Measurements from ENCODE around the gene GSTM3.

Gene GSTM3

DNA sequence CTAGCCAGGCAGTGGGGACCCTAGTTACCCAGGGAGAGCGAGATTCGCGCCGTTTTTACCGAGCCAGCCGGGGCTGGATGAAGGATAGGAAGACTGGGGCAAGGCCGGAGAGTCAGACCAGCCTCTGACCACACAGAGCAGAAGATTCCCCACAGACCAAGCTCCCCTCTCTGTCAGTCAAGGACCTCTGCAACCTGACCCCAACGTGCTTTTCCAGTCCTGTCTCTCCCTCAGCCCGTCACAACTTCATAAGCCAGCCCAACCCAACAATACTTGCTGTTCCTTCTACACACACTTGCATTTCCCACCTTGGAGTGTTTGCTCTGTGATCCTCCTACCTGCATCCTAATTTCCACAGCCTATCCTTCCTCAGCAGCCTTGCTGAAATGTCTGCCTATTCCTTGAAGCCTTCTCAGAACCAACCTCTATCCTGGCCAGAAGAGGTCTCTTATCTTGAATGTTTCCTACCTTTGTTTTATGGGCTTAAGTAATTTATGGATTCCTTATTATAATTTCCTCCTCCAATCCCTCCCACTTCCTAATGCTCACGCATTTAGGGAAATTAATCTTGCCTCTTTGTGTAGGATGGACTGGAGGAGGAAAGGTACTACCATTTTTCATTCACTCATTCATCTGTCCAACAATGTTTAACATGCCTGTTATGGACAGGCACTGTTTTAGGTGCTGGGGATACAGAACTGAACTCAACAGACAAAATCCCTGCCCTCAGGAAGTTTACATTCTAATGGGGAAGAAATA lies at the start of gene GSTM3:
Gene GSTM3, minus strand, starts transcription at position 424 of the 759 bp plus-strand sequence. CDS start 751 bp downstream, outside the sequence.
- ATAC-seq (peak; percentile 10), DNase-seq (no peak)

DNA sequence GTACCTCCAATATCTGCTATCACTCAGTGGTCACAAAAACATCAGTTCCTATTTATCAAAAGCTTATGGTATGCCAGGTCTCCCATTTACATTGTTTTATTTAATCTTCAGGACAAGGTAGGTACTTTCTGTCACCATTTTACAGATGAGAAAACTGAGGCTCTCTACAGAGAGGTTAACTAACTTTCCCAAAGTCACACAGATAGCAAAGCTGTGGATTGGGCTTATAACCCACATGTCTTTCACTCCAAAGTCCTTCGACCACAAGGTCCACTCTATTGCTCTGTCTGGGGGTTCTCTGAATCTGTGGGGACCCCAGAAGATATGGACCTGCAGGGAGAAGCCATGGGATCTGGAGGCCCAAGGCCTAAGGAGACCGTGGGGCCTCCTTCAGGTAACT lies 49.5 kb upstream of the GSTM3 start:
- ATAC-seq (no peak), DNase-seq (no peak)

DNA sequence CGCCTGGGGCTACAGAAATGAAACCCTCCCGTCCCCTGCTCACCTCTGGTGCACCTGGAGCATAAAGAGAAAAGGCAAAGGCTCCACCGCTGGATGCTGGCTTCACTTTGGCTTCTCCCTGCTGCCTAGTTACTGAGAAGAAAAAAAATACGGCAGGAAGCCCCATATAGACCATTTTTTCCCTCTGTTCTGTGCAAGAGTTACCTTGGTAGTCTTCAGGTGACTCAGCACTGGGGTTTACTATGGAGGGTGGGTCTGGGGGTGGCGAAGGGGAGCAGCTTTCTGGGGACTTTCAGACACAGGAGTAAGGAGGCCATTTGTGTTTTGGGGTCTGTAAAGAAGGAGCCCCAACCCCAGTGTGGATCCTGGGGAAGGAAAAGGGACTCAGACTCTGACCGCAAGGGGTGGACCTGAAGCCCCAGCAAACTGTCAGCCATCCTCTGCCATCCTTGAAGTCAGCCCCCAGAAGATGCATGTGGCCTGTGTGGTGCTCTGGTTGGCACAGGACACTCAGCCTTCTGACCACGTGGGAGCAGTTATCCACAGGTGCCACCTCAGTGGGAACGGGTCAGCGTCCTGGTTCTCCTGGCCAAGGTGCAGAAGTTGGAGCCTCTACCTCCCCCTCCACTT lies 48.8 kb upstream of the GSTM3 start:
- DNase-seq = no peak
- ATAC-seq = no peak

DNA sequence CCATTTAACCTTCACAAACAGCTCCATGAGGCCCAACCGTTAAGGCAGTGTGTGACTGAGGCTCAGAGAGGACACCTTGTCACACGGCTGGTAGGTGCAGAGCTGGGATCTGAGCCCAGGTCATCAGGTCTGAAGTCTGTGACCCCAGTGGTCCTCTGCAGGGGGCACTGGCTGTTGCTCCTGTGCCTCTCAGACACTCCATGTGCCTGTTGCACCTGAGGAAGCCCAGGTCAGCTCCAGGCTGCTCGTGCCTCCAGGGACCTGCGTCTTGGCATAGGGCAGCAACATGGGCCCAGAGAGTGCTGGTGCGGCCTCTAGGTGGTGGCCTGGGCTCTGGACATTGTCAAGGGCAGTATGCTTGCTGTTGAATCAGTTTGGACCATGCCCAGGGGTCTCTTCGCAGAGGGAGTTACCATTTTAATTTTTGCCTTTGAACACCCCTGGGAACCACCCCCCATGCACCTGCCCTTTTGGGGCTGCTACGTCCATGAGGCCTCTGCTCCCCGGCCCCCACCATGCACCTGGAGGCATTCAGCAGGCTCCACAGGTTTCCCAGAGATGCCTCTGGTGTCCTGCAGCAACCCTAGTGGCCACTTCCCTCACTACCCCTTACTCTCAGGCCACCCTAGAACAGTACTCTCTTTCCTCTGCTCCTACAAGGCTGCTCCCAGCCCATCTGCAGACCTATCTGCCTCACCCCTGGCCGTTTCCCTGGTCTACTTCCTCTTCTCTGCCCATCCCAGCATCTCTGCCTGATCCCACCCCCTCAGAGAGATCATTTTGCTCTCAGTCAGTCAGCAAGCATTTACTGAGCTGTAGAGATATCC lies 48.1 kb upstream of the GSTM3 start:
- no peak for ATAC-seq
- DNase-seq = no peak

- DNase-seq = no peak
- ATAC-seq = no peak
These were observed 47.2 kb upstream of the GSTM3 start for GRCh38 chr1:109787845-109788601.

DNA sequence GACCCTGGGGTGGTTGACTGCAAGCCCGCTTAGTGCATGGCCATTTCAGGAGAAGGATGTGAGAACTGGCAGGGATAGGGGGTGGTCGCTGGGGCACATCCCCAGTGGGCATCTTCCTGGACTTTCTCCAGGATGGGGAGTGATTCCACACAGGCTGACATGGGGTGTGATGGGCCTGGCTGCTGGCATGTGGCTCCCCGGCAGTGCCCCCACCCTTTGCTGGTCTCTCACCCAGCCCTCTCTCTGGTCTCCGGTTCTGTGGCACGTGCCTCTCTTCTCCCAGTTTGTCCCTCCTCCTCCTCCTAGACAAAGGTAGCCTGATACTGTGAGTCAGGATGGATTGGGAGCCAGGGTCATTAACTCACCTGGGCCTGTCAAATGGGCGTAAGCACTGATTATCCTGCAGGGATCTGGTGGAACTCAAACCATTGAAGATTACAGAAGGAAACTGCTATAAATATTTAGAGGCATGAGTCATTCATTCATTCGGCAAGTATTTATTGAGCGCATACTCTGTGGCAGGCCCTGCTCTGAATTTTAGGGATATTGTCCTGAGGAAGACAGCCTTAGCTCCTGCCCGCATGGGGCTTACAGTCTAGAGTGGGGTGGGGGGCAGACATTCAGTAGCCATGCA lies 46.5 kb upstream of the GSTM3 start:
- DNase-seq (no peak), ATAC-seq (no peak)

DNA sequence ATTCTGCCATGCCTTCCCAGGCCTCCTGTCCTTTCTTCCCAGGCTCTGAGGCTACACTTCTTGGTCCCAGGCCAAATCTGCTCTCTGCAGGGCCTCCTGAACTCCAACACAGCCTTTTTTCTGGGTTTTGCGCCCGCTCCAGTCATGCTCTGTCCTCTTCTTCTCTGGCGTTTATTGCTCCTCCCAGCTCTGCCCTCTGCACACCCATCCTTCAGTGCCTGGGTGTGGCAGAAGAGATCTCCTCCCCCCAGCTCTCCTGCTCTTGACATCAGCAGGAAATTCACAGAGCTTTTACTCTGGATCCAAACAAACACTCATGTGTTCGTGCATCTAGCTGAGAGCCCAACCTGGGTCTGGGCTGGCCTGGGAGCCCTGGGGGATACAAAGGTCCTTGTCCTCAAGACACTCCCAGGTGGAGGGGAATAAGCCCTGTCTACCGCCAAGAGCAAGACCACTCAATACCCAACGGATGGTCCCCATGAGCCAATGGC lies 45.7 kb upstream of the GSTM3 start:
- no peak for DNase-seq

GRCh38 chr1:109786112-109786480 lies 45.3 kb upstream of the GSTM3 start:
- ATAC-seq = no peak
- DNase-seq = no peak

More for the DNA sequence above, 45.7 kb upstream of the GSTM3 start:
- ATAC-seq = no peak

GRCh38 chr1:109785446-109786111 lies 44.7 kb upstream of the GSTM3 start:
- DNase-seq = no peak
- ATAC-seq = no peak

DNA sequence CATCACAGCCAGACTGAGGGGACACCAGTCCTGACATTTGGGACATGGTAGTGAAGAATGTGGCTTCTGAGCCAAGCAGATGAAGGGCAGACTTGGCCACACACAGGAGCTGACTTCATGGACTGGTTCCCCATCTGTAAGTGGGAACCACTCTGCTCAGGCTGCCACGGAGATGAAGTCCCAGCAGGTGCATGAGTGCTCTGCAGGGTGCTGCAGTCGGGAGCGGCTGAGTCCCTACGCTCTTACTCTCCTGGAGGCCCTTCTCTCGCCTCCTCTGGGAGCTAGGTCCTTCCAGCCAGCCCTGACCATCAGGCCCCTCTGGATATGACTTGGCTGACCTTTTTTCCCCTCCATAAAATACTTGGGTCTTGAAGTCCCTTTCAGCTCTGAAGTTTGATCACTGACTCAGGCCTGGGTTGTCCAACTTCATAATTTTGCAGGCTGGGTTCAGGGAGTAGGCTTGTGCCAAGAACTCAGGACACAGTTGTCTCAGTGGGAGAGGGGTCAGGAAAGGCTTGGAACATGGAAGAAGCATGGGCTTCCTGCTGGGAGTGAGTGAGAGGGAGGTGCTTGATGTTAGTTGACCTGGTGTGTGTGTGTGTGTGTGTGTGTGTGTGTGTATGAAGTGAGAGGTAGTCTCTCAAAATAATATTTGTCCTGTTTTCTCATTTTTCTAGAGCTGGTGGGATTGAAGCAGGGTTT lies 43.9 kb upstream of the GSTM3 start:
- DNase-seq (no peak), ATAC-seq (no peak)

DNA sequence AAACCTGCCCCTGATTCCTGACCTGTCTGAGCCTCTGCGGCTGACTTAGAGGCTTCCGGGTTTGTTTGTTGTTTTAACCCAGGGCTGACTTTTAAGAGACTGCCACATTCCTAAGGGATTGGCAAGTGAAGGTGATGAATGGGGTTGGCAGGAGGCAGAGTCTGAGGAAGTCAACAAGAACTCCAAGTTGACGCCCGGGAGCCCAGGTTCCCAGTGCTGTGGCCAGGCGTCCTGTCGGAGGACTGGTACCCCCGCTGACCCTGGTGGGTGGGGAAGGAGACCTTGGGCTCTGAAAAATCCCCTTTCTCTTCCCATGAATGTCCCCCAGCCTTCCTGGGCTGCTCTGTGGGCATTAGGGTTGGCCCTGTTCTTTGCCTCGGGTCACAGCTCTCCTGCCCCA lies 42.6 kb upstream of the GSTM3 start:
- ATAC-seq = no peak
- no peak for DNase-seq

GRCh38 chr1:109782927-109783326 lies 42.1 kb upstream of the GSTM3 start:
- DNase-seq = no peak
- no peak for ATAC-seq

- no peak for ATAC-seq
- DNase-seq = no peak
These were observed 41.7 kb upstream of the GSTM3 start for GRCh38 chr1:109782514-109782913.

DNA sequence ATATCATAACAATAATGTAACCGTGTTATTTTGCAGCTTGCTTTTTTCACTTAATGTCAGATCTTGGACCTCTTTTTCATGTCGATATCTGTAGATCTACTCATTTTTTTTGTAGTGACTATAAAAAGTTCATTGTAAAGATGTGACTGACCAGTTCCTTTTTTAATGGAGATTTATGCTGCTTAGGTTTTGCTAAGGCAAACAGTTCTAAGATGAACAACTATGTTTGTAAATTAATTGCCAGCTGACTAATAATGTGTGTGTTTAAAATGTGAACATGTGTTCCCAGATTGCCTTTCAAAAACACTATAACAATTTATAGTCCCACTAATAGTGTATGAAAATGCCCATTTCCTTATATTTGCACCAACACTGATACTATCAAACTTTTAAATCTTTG lies 41.0 kb upstream of the GSTM3 start:
- ATAC-seq (no peak), DNase-seq (no peak)

DNA sequence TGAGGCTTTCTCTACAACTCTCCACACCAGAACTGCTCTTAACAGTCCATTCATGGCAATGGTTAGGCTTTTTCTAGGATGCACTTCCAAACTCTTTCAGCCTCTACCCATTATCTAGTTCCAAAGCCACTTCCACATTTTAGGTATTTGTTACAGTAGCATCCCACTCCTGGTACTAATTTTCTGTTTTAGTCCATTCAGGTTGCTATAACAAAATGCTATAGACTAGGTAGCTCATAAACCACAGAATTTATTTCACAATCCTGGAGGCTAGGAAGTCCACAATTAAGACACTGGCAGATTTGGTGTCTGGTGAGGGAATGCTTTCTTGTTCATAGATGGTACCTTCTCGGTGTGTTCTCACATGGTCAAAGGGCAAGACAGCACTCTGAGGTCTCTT lies 40.1 kb upstream of the GSTM3 start:
- ATAC-seq = no peak
- DNase-seq = no peak

- DNase-seq (no peak), ATAC-seq (no peak)
These were observed 37.3 kb upstream of the GSTM3 start for GRCh38 chr1:109777980-109778625.

GRCh38 chr1:109777436-109777835 lies 36.6 kb upstream of the GSTM3 start:
- DNase-seq = no peak
- ATAC-seq = no peak

DNA sequence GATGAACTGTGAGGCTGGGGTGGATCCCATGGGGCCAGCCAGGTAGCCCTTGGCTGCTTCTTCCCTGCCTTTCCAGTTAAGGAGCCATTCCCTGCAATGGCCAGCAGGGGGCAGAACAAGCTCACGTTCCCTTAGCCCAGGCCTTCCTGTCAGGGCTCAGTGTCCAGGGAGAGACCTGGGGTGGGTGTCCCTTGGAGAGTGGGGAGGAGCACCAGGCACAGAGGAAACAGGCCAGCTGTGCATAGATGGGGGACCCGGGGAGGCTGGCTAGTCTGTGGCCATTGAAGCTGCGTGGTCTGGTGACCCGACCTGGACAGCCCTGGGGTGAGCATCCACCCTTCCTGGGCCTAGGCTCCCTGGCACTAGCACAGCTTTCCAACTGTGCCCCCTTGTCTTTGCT lies 36.1 kb upstream of the GSTM3 start:
- DNase-seq = peak; percentile 75
- ATAC-seq = peak; percentile 80

- DNase-seq (no peak), ATAC-seq (no peak)
These were observed 35.5 kb upstream of the GSTM3 start for GRCh38 chr1:109776206-109776835.

Data from stimulated activated naive CD8-positive, alpha-beta T cell treated with anti-CD3 and anti-CD28 coated beads, Interleukin-15, Interleukin-2, amounts not matched to agents 100 U/mL and 50 U/mL, for 24 hours (primary cell).